HepG2 (cell line): ENCODE results near the gene GBP3. TPM values are rescaled to one million over a fixed set of nuclear protein-coding genes. Genes with fewer than 3 reads are reported as not detected.

Experiments used
- ELF3 ChIP-seq: IDR thresholded peaks from 2 replicates; pipeline ENCODE4 v1.6.1; 2016; ENCODE audit warnings: missing genetic modification reagents, missing compliant biosample characterization
- NFIC ChIP-seq: IDR thresholded peaks from 2 replicates; pipeline ENCODE4 v1.6.1; 2012; ENCODE audit warnings: mild to moderate bottlenecking, low read length, inconsistent platforms
- PATZ1 ChIP-seq: sonication (generic); formaldehyde crosslinking; IDR thresholded peaks from 2 replicates; pipeline ENCODE4 v1.4.0; 2020; ENCODE audit warnings: missing genetic modification reagents
- SOX13 ChIP-seq, 3 experiments: fragments of 450-650 bp in 1 of 3; sonication (generic) in 1 of 3; formaldehyde crosslinking in 1 of 3; IDR thresholded peaks in 2 of 3; conservative IDR thresholded peaks in 1 of 3; 2 replicates each; pipeline versions ENCODE4 v1.5.0 to v1.6.1; 2016 to 2020; ENCODE audit warnings: antibody characterized with exemption in 1 of 3, mild to moderate bottlenecking in 1 of 3, missing compliant biosample characterization in 1 of 3, missing genetic modification reagents in 1 of 3, moderate library complexity in 1 of 3
- SRF ChIP-seq: IDR thresholded peaks from 2 replicates; pipeline ENCODE4 v1.6.1; 2011; ENCODE audit warnings: mild to moderate bottlenecking, low read depth, low read length, moderate library complexity
- TBP ChIP-seq: sonication (generic); formaldehyde crosslinking; IDR thresholded peaks from 2 replicates; pipeline ENCODE4 v1.5.0; 2020; ENCODE audit warnings: missing genetic modification reagents
- U2AF2 ChIP-seq: fragments of 200-400 bp; formaldehyde crosslinking; IDR thresholded peaks from 2 replicates; pipeline ENCODE4 v1.6.1; 2017; ENCODE audit warnings: low read depth, mild to moderate bottlenecking, low read length
- ZBTB14 ChIP-seq: sonication (generic); formaldehyde crosslinking; IDR thresholded peaks from 2 replicates; pipeline ENCODE4 v1.4.0; 2020; ENCODE audit warnings: missing genetic modification reagents
- ZBTB25 ChIP-seq: IDR thresholded peaks from 2 replicates; pipeline ENCODE4 v1.6.1; 2018; ENCODE audit warnings: missing genetic modification reagents
- ZBTB44 ChIP-seq: sonication (generic); formaldehyde crosslinking; IDR thresholded peaks from 2 replicates; pipeline ENCODE4 v1.4.0; 2020; ENCODE audit warnings: missing genetic modification reagents
- ZNF260 ChIP-seq: sonication (generic); formaldehyde crosslinking; IDR thresholded peaks from 2 replicates; pipeline ENCODE4 v1.4.0; 2020; ENCODE audit warnings: missing genetic modification reagents, low read depth, mild to moderate bottlenecking, borderline replicate concordance
- ZNF749 ChIP-seq: sonication (generic); formaldehyde crosslinking; IDR thresholded peaks from 2 replicates; pipeline ENCODE4 v1.8.0; 2022; ENCODE audit warnings: mild to moderate bottlenecking, missing genetic modification reagents, moderate library complexity, borderline replicate concordance
- polyA plus RNA-seq, 8 experiments: library from polyadenylated mRNA; depleted of rRNA in 3 of 8; stranded (reverse) in 7 of 8; unstranded in 1 of 8; fragments of >200 nt; fragmentation: Illumina TruSeq in 4 of 8; extraction: Trizol in 4 of 8; gene quantifications; 2 replicates each; pipeline versions ENCODE4 v1.2.1 to v1.2.3, GENCODE V29; 2011 to 2016; ENCODE audit warnings: low read depth in 4 of 8, missing spikeins in 1 of 8, mixed read lengths in 1 of 8; ENCODE audit not compliant: insufficient read depth in 1 of 8
- total RNA-seq, 5 experiments: library from RNA; depleted of rRNA; stranded (reverse); fragments of >200 nt; fragmentation: Illumina TruSeq; extraction: Trizol; gene quantifications; 2 replicates each; pipeline ENCODE4 v1.2.3, GENCODE V29; 2016; ENCODE audit warnings: low read depth in 1 of 5
- TF ChIP-seq, protein P1 (sequence below): IDR thresholded peaks from 2 replicates; pipeline ENCODE4 v1.6.1; 2016; ENCODE audit warnings: mild to moderate bottlenecking
- TF ChIP-seq, protein P2 (sequence below): sonication (generic); formaldehyde crosslinking; IDR thresholded peaks from 2 replicates; pipeline ENCODE4 v1.4.0; 2020; ENCODE audit warnings: mild to moderate bottlenecking, missing genetic modification reagents
- TF ChIP-seq, protein P3 (sequence below): fragments of 450-650 bp; IDR thresholded peaks from 2 replicates; pipeline ENCODE4 v1.6.1; 2016

GBP3 gene
- total and polyA plus RNA-seq, 2 of the 13 experiments (the other 11 are each of a cell fraction or from before 2014, with no cell fraction given) = 0.16 to 0.46 TPM

DNA sequence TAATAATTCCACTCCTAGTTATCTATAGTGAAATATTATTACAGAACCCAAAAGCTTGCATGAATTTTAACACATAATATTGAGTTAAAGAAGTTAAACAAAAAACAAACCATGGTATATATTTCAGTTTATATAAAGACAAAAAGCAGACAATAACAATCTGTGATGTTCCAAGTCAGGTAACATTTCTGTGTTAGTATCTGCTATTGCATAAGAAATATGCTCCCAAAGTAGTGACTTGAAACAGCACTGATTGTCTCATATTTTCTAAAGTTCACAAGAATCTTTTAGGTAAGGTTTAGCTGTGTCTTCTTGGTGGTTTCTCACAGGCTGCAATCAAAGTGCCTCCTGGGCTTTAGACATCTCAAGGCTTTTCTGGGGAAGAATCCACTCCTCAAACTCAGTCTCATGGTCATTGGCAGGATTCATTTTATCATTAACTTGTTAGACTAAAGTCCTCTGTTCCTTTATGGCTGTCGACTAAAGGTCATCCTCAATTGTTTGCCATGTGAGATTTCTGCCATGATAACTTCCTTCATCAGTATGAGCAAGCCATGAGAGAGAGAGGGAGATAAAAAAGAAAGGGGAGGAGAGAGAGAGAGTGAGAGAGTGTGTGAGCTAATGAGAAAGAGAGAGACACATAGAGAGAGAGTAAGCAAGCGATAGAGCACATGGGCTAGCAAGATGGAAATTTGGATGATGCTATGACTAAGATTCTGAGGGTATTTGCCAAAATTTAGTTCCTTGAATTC lies 22.5 kb upstream of the GBP3 start (continued):
- TF ChIP-seq ZBTB44 (CRISPR knock-in tag) (no peak), SOX13 (IDR thresholded peaks at IDR 0.05) (peak; percentile 57; the same call in 1 of the 2 replicates), SOX13 (CRISPR knock-in tag; conservative IDR thresholded peaks at IDR 0.05 in 1 of 2, IDR thresholded peaks at IDR 0.05 in 1 of 2) (peak in 1 of 2 experiments; percentile 91; a peak in 2 of 4 replicates), ZBTB25 (no peak), NFIC (peak; percentile 38; the same call in 1 of the 2 replicates), TBP (no peak), ZBTB14 (CRISPR knock-in tag) (no peak), SRF (no peak), PATZ1 (CRISPR knock-in tag) (peak; percentile 25; the same call in 1 of the 2 replicates), ZNF260 (CRISPR knock-in tag) (no peak), ELF3 (CRISPR knock-in tag) (peak; percentile 84; the same call in 1 of the 2 replicates), ZNF749 (CRISPR knock-in tag) (no peak), U2AF2 (no peak)
- TF ChIP-seq, protein P1, sequence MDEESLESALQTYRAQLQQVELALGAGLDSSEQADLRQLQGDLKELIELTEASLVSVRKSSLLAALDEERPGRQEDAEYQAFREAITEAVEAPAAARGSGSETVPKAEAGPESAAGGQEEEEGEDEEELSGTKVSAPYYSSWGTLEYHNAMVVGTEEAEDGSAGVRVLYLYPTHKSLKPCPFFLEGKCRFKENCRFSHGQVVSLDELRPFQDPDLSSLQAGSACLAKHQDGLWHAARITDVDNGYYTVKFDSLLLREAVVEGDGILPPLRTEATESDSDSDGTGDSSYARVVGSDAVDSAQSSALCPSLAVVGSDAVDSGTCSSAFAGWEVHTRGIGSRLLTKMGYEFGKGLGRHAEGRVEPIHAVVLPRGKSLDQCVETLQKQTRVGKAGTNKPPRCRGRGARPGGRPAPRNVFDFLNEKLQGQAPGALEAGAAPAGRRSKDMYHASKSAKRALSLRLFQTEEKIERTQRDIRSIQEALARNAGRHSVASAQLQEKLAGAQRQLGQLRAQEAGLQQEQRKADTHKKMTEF = peak; percentile 78
- TF ChIP-seq, protein P2, sequence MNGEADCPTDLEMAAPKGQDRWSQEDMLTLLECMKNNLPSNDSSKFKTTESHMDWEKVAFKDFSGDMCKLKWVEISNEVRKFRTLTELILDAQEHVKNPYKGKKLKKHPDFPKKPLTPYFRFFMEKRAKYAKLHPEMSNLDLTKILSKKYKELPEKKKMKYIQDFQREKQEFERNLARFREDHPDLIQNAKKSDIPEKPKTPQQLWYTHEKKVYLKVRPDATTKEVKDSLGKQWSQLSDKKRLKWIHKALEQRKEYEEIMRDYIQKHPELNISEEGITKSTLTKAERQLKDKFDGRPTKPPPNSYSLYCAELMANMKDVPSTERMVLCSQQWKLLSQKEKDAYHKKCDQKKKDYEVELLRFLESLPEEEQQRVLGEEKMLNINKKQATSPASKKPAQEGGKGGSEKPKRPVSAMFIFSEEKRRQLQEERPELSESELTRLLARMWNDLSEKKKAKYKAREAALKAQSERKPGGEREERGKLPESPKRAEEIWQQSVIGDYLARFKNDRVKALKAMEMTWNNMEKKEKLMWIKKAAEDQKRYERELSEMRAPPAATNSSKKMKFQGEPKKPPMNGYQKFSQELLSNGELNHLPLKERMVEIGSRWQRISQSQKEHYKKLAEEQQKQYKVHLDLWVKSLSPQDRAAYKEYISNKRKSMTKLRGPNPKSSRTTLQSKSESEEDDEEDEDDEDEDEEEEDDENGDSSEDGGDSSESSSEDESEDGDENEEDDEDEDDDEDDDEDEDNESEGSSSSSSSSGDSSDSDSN (CRISPR knock-in tag) = no peak
- TF ChIP-seq, protein P3, sequence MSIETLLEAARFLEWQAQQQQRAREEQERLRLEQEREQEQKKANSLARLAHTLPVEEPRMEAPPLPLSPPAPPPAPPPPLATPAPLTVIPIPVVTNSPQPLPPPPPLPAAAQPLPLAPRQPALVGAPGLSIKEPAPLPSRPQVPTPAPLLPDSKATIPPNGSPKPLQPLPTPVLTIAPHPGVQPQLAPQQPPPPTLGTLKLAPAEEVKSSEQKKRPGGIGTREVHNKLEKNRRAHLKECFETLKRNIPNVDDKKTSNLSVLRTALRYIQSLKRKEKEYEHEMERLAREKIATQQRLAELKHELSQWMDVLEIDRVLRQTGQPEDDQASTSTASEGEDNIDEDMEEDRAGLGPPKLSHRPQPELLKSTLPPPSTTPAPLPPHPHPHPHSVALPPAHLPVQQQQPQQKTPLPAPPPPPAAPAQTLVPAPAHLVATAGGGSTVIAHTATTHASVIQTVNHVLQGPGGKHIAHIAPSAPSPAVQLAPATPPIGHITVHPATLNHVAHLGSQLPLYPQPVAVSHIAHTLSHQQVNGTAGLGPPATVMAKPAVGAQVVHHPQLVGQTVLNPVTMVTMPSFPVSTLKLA = no peak
